Loucy (cell line): ENCODE data around the gene PTPRF.

Experiments used
- H2AFZ ChIP-seq: fragments of 200-600 bp; sonication (generic); 2 replicates; pipeline ENCODE4 v1.6.0; 2016; ENCODE audit warnings: antibody characterized with exemption, mild to moderate bottlenecking, low read length, moderate library complexity
- H3F3A ChIP-seq: fragments of 200-600 bp; 2 replicates; pipeline ENCODE4 v1.6.0; 2016; ENCODE audit warnings: antibody characterized with exemption, low read depth, mild to moderate bottlenecking
- H3K27me3 ChIP-seq: fragments of 200-600 bp; sonication (generic); 2 replicates; pipeline ENCODE4 v1.6.1; 2014; ENCODE audit warnings: low read length, mild to moderate bottlenecking; ENCODE audit not compliant: insufficient read depth, poor library complexity, severe bottlenecking
- H3K36me3 ChIP-seq: fragments of 200-600 bp; sonication (generic); 2 replicates; pipeline ENCODE4 v1.6.1; 2016; ENCODE audit warnings: low read length; ENCODE audit not compliant: insufficient read depth
- H3K4me1 ChIP-seq: fragments of 200-600 bp; sonication (generic); 2 replicates; pipeline ENCODE4 v1.5.1; 2014; ENCODE audit warnings: low read length, mild to moderate bottlenecking; ENCODE audit not compliant: insufficient read depth, poor library complexity, severe bottlenecking
- H3K4me2 ChIP-seq: fragments of 200-600 bp; sonication (generic); 2 replicates; pipeline ENCODE4 v1.6.0; 2014; ENCODE audit warnings: antibody characterized with exemption, low read length, low read depth, mild to moderate bottlenecking; ENCODE audit not compliant: poor library complexity, severe bottlenecking
- H3K4me3 ChIP-seq: fragments of 200-600 bp; sonication (generic); 2 replicates; pipeline ENCODE4 v1.5.1; 2014; ENCODE audit warnings: low read length, mild to moderate bottlenecking, mixed read lengths; ENCODE audit not compliant: poor library complexity, severe bottlenecking
- H3K79me2 ChIP-seq: fragments of 200-600 bp; sonication (generic); 2 replicates; pipeline ENCODE4 v1.6.1; 2014; ENCODE audit warnings: low read length; ENCODE audit not compliant: insufficient read depth
- H3K9ac ChIP-seq: fragments of 200-600 bp; sonication (generic); 2 replicates; pipeline ENCODE4 v1.6.0; 2014; ENCODE audit warnings: mild to moderate bottlenecking, low read depth, low read length, moderate library complexity; ENCODE audit not compliant: poor library complexity, severe bottlenecking
- H3K9me2 ChIP-seq: fragments of 200-600 bp; sonication (generic); replicated peaks from 2 replicates; pipeline ENCODE4 v1.6.1; 2016; ENCODE audit warnings: low read depth, low read length, mixed read lengths
- H3K9me3 ChIP-seq: fragments of 200-600 bp; sonication (generic); 2 replicates; pipeline ENCODE4 v1.6.1; 2014; ENCODE audit warnings: mild to moderate bottlenecking, antibody characterized with exemption, low read length, low read depth; ENCODE audit not compliant: insufficient read depth
- H4K20me1 ChIP-seq: fragments of 200-600 bp; sonication (generic); 2 replicates; pipeline ENCODE4 v1.6.0; 2014; ENCODE audit warnings: antibody characterized with exemption, low read length, mild to moderate bottlenecking; ENCODE audit not compliant: insufficient read depth, poor library complexity, severe bottlenecking
- EZH2phosphoT487 ChIP-seq: fragments of 200-600 bp; IDR thresholded peaks from 2 replicates; pipeline ENCODE4 v1.6.1; 2018; ENCODE audit warnings: antibody characterized with exemption, mild to moderate bottlenecking, moderate library complexity, borderline replicate concordance
- TF ChIP-seq, protein P1 (sequence below): fragments of 200-600 bp; sonication (generic); conservative IDR thresholded peaks from 2 replicates; pipeline ENCODE4 v1.5.1; 2014; ENCODE audit warnings: mild to moderate bottlenecking, antibody characterized with exemption, low read length

Gene PTPRF

DNA sequence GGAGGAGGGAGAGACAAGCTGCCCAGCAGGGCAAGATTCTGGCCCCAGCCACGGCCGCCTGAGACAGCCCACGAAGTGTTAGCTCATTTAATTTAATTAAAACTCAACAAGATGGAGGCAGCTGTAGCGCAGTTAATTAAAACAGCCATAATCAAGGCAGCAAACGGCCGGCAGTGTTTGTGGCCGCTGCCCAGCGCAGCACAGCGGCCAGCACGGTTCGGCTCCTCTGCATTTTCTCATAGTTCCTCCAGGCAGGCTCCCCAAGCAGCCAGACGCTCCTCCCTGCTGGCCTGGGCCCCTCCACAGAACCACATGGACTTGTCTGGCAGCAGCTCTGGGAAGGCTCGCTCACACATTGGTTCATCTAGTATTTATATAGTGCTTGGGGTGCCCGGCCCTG is 40.0 kb downstream of the PTPRF start:
- Histone ChIP-seq H2AFZ (no peak overlapping the region), H3K79me2 (no peaks in the 10 kb centered on the region), H3K9ac (no peak overlapping the region), H3K4me1 (no peaks in the 10 kb centered on the region), H3K9me2 (no peaks in the 10 kb centered on the region), H3K9me3 (no peaks in the 10 kb centered on the region), H3K4me2 (no peak overlapping the region), H4K20me1 (no peaks in the 10 kb centered on the region), H3K36me3 (no peaks in the 10 kb centered on the region), H3K27me3 (no peaks in the 10 kb centered on the region), H3K4me3 (no peak overlapping the region), H3F3A (no peaks in the 10 kb centered on the region)
- TF ChIP-seq, protein P1, sequence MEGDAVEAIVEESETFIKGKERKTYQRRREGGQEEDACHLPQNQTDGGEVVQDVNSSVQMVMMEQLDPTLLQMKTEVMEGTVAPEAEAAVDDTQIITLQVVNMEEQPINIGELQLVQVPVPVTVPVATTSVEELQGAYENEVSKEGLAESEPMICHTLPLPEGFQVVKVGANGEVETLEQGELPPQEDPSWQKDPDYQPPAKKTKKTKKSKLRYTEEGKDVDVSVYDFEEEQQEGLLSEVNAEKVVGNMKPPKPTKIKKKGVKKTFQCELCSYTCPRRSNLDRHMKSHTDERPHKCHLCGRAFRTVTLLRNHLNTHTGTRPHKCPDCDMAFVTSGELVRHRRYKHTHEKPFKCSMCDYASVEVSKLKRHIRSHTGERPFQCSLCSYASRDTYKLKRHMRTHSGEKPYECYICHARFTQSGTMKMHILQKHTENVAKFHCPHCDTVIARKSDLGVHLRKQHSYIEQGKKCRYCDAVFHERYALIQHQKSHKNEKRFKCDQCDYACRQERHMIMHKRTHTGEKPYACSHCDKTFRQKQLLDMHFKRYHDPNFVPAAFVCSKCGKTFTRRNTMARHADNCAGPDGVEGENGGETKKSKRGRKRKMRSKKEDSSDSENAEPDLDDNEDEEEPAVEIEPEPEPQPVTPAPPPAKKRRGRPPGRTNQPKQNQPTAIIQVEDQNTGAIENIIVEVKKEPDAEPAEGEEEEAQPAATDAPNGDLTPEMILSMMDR: no peak
- TF ChIP-seq EZH2phosphoT487: no peak

DNA sequence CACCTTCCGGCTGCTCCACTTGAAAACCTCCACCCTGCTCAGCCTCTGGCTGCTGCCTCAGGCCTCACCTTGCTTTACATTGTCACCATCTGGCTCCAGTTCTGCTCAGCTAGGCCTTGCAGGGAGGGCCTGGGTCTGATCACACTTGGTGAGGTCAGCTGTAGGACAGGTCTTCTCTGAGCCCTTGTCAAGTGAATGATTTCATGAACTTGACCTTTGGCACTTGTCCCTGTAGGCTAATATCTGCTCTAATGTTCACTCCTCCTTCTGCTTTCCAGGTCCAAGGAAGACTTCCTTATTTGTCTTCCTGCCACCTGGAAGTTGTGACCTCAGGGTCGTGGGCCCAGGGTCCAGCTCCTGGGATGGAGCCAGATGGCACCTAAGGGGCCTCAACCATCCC is 41.4 kb downstream of the PTPRF start:
- Histone ChIP-seq H3F3A (no peaks in the 10 kb centered on the region), H3K9me3 (no peaks in the 10 kb centered on the region), H3K4me1 (no peaks in the 10 kb centered on the region), H2AFZ (no peak overlapping the region), H3K79me2 (no peaks in the 10 kb centered on the region), H3K36me3 (no peaks in the 10 kb centered on the region), H3K9ac (no peak overlapping the region), H4K20me1 (no peaks in the 10 kb centered on the region), H3K27me3 (no peaks in the 10 kb centered on the region), H3K4me3 (no peak overlapping the region), H3K4me2 (no peak overlapping the region), H3K9me2 (no peaks in the 10 kb centered on the region)
- TF ChIP-seq EZH2phosphoT487: no peak
- TF ChIP-seq, protein P1: no peak

DNA sequence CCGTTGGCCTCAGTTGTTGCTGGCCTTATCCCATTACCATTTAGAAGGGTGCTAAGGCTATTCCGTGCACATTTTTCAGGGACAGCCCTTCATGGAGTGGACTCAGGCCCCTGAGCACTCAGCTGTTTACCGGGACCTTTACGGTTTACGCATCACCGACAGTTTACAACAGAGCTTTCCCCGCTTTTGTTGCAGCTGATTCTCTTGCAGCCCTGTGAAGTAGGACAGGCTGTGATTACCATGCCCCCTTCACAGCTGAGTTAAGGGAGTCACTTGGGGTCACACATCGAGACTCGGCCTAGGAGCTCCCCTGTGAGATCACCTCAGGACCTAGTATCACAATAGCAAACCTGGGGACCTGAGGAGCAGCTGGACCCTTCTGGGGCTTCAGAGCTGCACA is 41.9 kb downstream of the PTPRF start:
- H3K27me3 ChIP-seq: no peaks in the 10 kb centered on the region
- no peaks in the 10 kb centered on the region for H3K79me2 ChIP-seq
- no peak for TF ChIP-seq EZH2phosphoT487
- TF ChIP-seq, protein P1: no peak
- H3K4me1 ChIP-seq: no peaks in the 10 kb centered on the region
- H3K4me2 ChIP-seq: no peak overlapping the region
- H3F3A ChIP-seq: no peaks in the 10 kb centered on the region
- H3K9ac ChIP-seq: no peak overlapping the region
- H4K20me1 ChIP-seq: no peaks in the 10 kb centered on the region
- no peaks in the 10 kb centered on the region for H3K36me3 ChIP-seq
- no peaks in the 10 kb centered on the region for H3K9me2 ChIP-seq
- H2AFZ ChIP-seq: no peak overlapping the region
- no peak overlapping the region for H3K4me3 ChIP-seq
- no peaks in the 10 kb centered on the region for H3K9me3 ChIP-seq
